ENCODE data around the gene CBFB. TPM values are rescaled to one million over a fixed set of nuclear protein-coding genes. Genes with fewer than 3 reads are reported as not detected.

The CBFB gene
- total and polyA plus RNA-seq, 2 of the 13 experiments (the other 11 are each of a cell fraction or from before 2014, with no cell fraction given), result 22.1 to 70.8 TPM

DNA sequence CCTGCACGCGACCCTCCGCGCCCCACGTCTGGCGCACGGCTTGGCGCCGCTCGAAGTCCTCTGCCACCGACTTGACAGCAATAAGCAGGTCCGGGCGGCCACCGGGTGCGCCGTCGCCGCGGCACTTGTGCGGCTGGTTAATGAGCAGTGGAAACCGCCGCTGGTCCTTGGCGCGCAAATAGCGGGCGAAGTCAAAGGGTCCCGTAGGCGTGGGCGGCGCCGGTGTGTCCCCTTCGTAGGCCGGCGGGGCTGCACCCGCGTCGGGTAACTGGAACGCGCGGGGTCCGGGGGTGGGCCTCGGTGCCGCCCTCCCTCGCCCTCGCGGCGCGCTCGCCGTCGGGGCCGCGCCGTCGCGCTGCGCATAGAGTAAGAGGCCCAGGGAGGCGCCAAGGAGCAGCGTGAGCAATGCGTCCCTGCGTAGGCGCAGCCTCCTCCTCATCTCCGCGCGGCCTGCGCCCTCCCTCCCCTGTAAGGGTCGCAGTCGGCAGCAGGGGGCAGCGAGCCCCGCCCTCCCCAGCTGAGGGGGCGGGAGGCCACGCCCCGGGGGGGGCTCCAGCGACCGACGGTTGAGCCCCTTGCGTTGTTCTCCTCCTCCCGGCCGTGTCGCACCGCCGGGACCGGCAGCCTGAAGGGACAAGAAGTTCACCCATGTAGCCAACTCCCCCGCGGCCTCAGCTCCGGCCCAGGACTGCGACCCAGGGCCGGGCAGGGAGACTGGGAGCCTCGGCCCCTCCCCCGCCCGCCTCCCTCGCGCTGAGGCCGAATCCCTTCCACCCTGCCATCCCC, 121.3 kb downstream of the CBFB start (continued):
- TF ChIP-seq HNRNPUL1 (IDR thresholded peaks at IDR 0.05; ENCODE audit: low read depth, low read length) (no peak), FOXA1 (IDR thresholded peaks at IDR 0.05) (no peak), FOXA1 (CRISPR knock-in tag; IDR thresholded peaks at IDR 0.05) (no peak), SIX1 (CRISPR knock-in tag; IDR thresholded peaks at IDR 0.05; ENCODE audit: borderline replicate concordance) (no peak), HNF1A (IDR thresholded peaks at IDR 0.05; ENCODE audit: low read depth) (no peak), HNF1A (CRISPR knock-in tag; IDR thresholded peaks at IDR 0.05; ENCODE audit: borderline replicate concordance) (0 out of 2 replicates have a peak, but pooled peaks have one; percentile 16), ZSCAN31 (CRISPR knock-in tag; IDR thresholded peaks at IDR 0.05; ENCODE audit: low read depth) (no peak), KLF12 (CRISPR knock-in tag; IDR thresholded peaks at IDR 0.05; ENCODE audit: borderline replicate concordance) (peak; percentile 55; the same call in 1 of the 2 replicates), ZBTB8A (CRISPR knock-in tag; IDR thresholded peaks at IDR 0.05; ENCODE audit: borderline replicate concordance, low read depth) (no peak), ZNF446 (CRISPR knock-in tag; IDR thresholded peaks at IDR 0.05) (peak; percentile 71; the same call in 1 of the 2 replicates), SIX4 (CRISPR knock-in tag; IDR thresholded peaks at IDR 0.05) (no peak), NCOA5 (CRISPR knock-in tag; IDR thresholded peaks at IDR 0.05) (peak; percentile 78; the same call in 1 of the 2 replicates), NCOA1 (CRISPR knock-in tag; IDR thresholded peaks at IDR 0.05) (no peak), ZNF598 (CRISPR knock-in tag; IDR thresholded peaks at IDR 0.05; ENCODE audit: borderline replicate concordance) (no peak), TEAD2 (CRISPR knock-in tag; IDR thresholded peaks at IDR 0.05) (no peak), AFF4 (CRISPR knock-in tag; IDR thresholded peaks at IDR 0.05) (no peak), CBX1 (IDR thresholded peaks at IDR 0.05; ENCODE audit: low read depth) (no peak), CREBL2 (CRISPR knock-in tag; IDR thresholded peaks at IDR 0.05; ENCODE audit: borderline replicate concordance) (0 out of 2 replicates have a peak, but pooled peaks have one; percentile 44), ZNF329 (CRISPR knock-in tag; IDR thresholded peaks at IDR 0.05; ENCODE audit: low read depth) (no peak)
- TF ChIP-seq, protein P1, sequence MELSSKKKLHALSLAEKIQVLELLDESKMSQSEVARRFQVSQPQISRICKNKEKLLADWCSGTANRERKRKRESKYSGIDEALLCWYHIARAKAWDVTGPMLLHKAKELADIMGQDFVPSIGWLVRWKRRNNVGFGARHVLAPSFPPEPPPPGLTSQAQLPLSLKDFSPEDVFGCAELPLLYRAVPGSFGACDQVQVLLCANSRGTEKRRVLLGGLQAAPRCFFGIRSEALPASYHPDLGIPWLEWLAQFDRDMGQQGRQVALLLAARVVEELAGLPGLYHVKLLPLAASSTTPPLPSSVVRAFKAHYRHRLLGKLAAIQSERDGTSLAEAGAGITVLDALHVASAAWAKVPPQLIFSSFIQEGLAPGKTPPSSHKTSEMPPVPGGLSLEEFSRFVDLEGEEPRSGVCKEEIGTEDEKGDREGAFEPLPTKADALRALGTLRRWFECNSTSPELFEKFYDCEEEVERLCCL (CRISPR knock-in tag; IDR thresholded peaks at IDR 0.05; ENCODE audit: borderline replicate concordance), result no peak
